GM18867 (cell line): ENCODE data around the gene GAL3ST1.
"Not testable (repeated sequence)": the region's sequence is repeated elsewhere in the genome, so short reads cannot be mapped to it uniquely, and the experiment has no call there.

ENCODE experiments used
- ATAC-seq: cut with Tn5 transposase; IDR thresholded peaks from one replicate; pipeline ENCODE4 v1.9.1; 2021; ENCODE audit warnings: mild to moderate bottlenecking, moderate library complexity; ENCODE audit not compliant: unreplicated experiment

Gene GAL3ST1

GRCh38 chr22:30574095-30574981, at the start of gene GAL3ST1:
TSS of gene GAL3ST1 (minus strand) at chr22:30574665. CDS start at chr22:30557392, 17,273 bp downstream.
- no peak for ATAC-seq

GRCh38 chr22:30619909-30620308, 45.4 kb upstream of the GAL3ST1 start:
- not testable (repeated sequence) for ATAC-seq

GRCh38 chr22:30617819-30618218, 43.4 kb upstream of the GAL3ST1 start:
- ATAC-seq, result no peak

GRCh38 chr22:30615543-30615954, 41.1 kb upstream of the GAL3ST1 start:
- no peak for ATAC-seq

- no peak for ATAC-seq
Observed at GRCh38 chr22:30614879-30615278, 40.4 kb upstream of the GAL3ST1 start.

- no peak for ATAC-seq
Observed at GRCh38 chr22:30614268-30614667, 39.8 kb upstream of the GAL3ST1 start.

- no peak for ATAC-seq
Observed at GRCh38 chr22:30612789-30613188, 38.3 kb upstream of the GAL3ST1 start.

GRCh38 chr22:30611197-30611596, 36.7 kb upstream of the GAL3ST1 start:
- no peak for ATAC-seq

GRCh38 chr22:30610299-30610698, 35.8 kb upstream of the GAL3ST1 start:
- ATAC-seq, result no peak

GRCh38 chr22:30609260-30610185, 35.1 kb upstream of the GAL3ST1 start:
- ATAC-seq, result no peak

- ATAC-seq, result no peak
Observed at GRCh38 chr22:30607939-30608338, 33.5 kb upstream of the GAL3ST1 start.

- no peak for ATAC-seq
Observed at GRCh38 chr22:30607300-30607930, 33.0 kb upstream of the GAL3ST1 start.

- ATAC-seq, result no peak
Observed at GRCh38 chr22:30606455-30607299, 32.2 kb upstream of the GAL3ST1 start, which contains the start of gene TCN2. TSS of gene TCN2 (plus strand) at chr22:30607174. CDS start at chr22:30607332, 158 bp downstream.

- ATAC-seq, result no peak
Observed at GRCh38 chr22:30605449-30606110, 31.1 kb upstream of the GAL3ST1 start.

GRCh38 chr22:30604723-30605122, 30.3 kb upstream of the GAL3ST1 start:
- ATAC-seq, result no peak

GRCh38 chr22:30603801-30604200, 29.3 kb upstream of the GAL3ST1 start:
- no peak for ATAC-seq

- ATAC-seq, result no peak
Observed at GRCh38 chr22:30602049-30602448, 27.6 kb upstream of the GAL3ST1 start.

- ATAC-seq, result no peak
Observed at GRCh38 chr22:30601464-30601863, 27.0 kb upstream of the GAL3ST1 start.

- ATAC-seq, result no peak
Observed at GRCh38 chr22:30600921-30601320, 26.5 kb upstream of the GAL3ST1 start.

- no peak for ATAC-seq
Observed at GRCh38 chr22:30598986-30599385, 24.5 kb upstream of the GAL3ST1 start.
